GM19035 (cell line): ENCODE results near the gene SCIN.
A peak's percentile ranks its signal among the peaks of the same experiment; 100 is the strongest.
"Not testable (repeated sequence)": the region's sequence is repeated elsewhere in the genome, so short reads cannot be mapped to it uniquely, and the experiment has no call there.

Experiments
- ATAC-seq: cut with Tn5 transposase; IDR thresholded peaks from one replicate; pipeline ENCODE4 v1.9.1; 2021; ENCODE audit not compliant: unreplicated experiment

Gene SCIN

GRCh38 chr7:12570534-12571461 lies at the start of gene SCIN:
Gene SCIN, plus strand, starts transcription at chr7:12570720. Its CDS starts 67 bp downstream, at chr7:12570787.
- peak; percentile 33 for ATAC-seq

DNA sequence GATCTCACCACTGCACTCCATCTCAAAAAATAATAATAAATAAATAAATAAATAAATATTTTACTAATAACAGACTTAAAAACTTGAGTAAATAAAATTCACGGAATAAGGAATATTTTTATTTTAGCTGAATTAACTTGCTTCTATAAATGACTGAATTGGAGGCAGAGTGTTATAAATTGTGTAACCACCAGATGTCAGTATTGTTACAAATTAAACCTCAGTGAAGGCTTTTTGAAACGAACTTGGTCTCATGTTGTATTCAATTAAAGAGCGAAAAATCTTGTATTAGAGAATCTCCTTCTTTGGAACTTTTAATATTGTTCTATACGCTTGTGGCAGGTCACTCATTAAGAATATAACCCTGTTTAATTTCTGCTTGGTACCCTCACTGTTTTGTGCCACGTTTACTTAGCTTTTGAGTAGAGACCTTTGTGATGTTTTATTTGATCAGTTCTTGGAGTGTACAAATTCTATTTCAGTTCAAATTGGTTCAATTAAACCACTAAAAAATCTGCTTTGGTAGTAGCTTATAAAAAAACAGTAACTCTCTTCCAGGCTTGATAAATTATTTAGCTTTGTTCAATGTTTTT lies 45.6 kb upstream of the SCIN start:
- no peak for ATAC-seq

- not testable (repeated sequence) for ATAC-seq
These were observed 43.8 kb upstream of the SCIN start for GRCh38 chr7:12526693-12527092.

DNA sequence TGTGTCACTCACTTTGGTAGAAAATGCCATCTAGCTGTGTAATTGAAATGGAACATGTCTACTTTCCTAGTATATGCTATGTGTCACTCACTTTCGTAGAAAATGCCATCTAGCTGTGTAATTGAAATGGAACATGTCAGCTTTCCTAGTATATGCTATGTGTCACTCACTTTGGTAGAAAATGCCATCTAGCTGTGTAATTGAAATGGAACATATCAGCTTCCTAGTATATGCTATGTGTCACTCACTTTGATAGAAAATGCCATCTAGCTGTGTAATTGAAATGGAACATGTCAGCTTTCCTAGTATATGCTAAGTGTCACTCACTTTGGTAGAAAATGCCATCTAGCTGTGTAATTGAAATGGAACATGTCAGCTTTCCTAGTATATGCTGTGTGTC lies 42.9 kb upstream of the SCIN start:
- not testable (repeated sequence) for ATAC-seq

DNA sequence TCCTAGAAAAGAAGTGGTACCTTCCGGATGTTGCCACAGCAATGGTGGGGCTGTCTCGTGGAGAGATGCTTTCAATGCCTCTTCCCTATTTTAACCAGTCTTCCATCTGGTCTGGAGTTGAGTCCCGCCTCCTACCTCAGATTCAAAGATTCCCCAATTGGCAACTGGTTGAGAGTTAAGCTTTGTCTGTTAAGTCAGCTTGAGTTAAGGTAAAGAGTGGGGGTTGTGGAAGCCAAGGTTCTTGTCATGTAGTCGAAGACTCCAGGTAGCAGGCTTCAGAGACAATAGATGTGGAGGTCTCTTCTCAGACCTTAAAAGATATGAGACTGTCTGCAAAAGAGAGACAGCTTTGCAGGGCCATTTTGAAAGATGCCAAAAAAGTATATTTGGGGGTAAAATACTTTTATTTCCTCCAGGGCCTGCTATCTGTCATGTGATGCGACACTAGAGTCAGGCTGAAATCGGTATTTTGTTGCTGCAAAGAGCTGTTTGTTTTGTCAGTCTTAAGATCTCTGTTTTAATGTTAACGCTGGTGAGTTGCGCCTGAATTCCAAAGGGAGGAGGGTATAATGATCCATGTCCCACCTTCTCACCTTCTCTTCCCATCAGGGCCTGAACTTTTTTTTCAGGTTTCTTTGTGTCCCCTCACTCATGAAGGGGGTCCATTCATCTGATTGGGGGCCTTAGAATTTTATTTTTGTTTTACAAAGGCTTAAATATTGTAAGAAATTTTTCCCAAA lies 40.4 kb upstream of the SCIN start:
- ATAC-seq, result no peak

DNA sequence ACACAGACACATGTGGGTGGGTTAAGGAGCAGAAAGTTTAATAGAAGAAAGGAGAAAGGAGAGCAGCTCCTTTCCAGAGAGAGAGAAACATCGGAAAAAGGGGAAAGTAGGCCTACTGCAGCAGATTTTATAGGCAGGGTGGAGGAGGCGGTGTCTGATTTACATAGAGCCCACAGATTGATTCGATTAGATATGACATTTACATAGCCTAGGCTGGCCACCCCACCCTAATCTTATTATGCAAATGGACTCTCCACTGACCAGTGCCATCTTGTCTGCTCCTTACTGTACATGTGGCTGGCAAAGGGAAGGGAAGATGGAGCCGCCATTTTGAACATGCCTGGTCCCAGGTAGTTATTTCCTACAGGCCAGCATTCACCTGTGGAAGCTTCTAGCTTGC lies 38.7 kb upstream of the SCIN start:
- no peak for ATAC-seq

- no peak for ATAC-seq
These were observed 36.5 kb upstream of the SCIN start for GRCh38 chr7:12534046-12534445.

DNA sequence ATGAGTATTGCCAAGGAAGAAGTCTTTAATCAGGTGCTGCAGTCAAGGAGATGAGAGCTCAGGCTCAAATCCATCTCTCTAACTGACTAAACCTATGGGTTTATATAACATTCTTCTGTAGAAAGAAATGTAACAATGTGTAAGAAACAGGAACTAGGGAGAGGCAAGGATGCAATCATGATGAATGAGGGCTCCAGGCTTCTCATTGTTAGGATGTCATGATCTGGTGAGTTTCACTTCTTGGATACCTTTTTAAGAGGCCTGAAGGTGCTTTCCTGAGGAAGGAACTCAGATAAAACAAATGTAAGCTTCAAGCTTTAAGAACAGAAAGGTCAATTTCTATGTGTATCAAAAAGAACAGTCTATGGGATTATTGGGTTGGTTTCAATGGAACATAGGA lies 30.8 kb upstream of the SCIN start:
- ATAC-seq, result no peak

DNA sequence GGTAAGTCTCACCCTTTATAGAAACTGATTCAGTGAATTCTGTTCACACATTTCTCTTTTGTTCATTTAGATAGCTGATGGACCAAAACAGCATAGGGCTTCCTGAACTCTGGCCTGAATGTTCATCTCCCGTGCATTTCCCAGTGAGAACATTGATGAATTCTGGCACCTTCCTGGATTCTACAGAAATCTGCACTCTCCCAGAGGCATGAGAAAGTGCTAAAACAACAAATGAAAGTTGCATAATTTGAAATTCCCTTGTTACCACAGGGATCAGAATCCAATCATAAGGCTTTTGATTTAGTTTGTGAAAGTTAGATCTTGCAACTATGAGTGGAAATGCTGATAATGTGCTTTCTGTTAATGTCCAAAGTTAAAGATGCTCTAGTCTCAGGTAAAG lies 29.7 kb upstream of the SCIN start:
- no peak for ATAC-seq

DNA sequence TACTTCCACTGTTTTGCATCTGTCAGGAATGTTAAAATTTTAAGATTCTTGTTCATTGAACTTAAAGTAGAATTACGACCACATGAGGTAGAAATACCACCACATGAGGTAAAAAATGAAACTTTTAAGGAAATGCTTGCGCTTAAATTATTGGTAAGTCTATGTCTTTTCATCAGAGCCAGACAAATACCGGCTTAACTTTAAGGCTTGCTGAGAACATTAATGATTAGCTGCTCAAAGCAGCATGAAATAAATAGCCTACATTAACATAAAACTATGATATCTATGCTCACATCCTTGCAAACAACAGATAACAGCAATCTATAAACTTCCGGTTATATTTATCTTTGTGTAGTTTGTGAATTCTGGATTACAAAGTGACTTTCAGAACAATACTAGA lies 26.9 kb upstream of the SCIN start:
- no peak for ATAC-seq

- ATAC-seq, result no peak
These were observed 21.4 kb upstream of the SCIN start for GRCh38 chr7:12549106-12549505.

- no peak for ATAC-seq
These were observed 19.6 kb upstream of the SCIN start for GRCh38 chr7:12550956-12551355.

DNA sequence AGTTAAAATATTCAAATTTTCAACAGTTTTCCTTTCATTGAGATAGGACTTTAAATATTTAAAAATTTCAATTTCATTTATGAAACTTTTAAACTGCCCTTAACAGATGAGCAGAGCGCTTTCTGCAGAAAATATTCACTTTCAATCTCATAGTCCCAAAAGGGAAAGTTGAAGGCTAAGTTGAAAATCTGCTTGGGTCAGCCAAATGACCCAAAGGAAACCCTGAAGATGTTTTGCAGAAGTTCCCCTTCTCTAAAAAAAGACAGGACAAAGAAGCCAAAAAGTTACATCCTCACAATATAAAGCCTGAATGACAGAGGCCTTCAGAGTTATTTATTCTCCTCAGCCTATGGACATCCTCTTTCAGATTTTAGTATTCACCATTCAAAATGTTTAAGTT lies 17.6 kb upstream of the SCIN start:
- ATAC-seq, result no peak

- no peak for ATAC-seq
These were observed 17.1 kb upstream of the SCIN start for GRCh38 chr7:12553416-12553815.

DNA sequence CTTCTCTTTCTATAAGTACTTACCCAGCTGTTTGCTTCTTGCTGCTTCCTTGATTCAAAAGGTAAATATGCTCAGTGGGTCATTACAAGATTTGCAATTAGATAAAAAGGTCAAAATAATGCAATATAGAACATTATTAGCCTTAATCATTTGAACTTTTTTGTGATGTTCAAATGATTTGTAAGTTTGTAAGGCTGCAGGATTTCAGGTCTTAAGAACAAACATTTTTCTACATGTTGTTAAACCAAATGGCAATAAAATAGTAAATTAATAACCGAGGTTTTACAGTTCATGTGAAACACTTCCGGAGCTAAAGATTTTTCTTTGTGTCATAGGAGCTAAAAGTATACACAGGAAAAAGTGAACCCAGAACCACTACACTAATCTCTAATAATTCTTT lies 16.2 kb upstream of the SCIN start:
- ATAC-seq, result no peak

- ATAC-seq, result no peak
These were observed 15.6 kb upstream of the SCIN start for GRCh38 chr7:12554872-12555271.

DNA sequence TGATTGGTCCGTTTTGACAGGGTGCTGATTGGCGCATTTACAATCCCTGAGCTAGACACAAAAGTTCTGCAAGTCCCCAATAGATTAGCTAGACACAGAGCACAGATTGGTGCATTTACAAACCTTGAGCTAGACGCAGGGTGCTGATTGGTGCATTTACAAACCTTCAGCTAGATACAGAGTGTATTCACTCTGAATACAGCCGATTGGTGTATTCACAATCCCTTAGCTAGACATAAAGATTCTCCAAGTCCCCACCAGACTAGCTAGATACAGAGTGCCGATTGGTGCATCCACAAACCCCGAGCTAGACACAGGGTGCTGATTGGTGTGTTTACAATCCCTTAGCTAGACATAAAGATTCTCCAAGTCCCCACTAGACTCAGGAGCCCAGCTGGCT lies 14.8 kb upstream of the SCIN start:
- not testable (repeated sequence) for ATAC-seq

- ATAC-seq, result not testable (repeated sequence)
These were observed 14.3 kb upstream of the SCIN start for GRCh38 chr7:12556139-12556792.

GRCh38 chr7:12557282-12557681 lies 13.2 kb upstream of the SCIN start:
- ATAC-seq, result no peak

- no peak for ATAC-seq
These were observed 5.3 kb upstream of the SCIN start for GRCh38 chr7:12564996-12565764.

GRCh38 chr7:12565873-12566272 lies 4.6 kb upstream of the SCIN start:
- ATAC-seq, result no peak
